ENCODE results near the gene PATL1.

- no peak for TF ChIP-seq TCF7L2 (IDR thresholded peaks at IDR 0.05; ENCODE audit: low read depth, low read length)
- TF ChIP-seq, protein P1, sequence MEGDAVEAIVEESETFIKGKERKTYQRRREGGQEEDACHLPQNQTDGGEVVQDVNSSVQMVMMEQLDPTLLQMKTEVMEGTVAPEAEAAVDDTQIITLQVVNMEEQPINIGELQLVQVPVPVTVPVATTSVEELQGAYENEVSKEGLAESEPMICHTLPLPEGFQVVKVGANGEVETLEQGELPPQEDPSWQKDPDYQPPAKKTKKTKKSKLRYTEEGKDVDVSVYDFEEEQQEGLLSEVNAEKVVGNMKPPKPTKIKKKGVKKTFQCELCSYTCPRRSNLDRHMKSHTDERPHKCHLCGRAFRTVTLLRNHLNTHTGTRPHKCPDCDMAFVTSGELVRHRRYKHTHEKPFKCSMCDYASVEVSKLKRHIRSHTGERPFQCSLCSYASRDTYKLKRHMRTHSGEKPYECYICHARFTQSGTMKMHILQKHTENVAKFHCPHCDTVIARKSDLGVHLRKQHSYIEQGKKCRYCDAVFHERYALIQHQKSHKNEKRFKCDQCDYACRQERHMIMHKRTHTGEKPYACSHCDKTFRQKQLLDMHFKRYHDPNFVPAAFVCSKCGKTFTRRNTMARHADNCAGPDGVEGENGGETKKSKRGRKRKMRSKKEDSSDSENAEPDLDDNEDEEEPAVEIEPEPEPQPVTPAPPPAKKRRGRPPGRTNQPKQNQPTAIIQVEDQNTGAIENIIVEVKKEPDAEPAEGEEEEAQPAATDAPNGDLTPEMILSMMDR (IDR thresholded peaks at IDR 0.05) = no peak
- no peak for TF ChIP-seq REST (IDR thresholded peaks at IDR 0.05; ENCODE audit: insufficient read depth in 1 of 2, low read depth in 2 of 2, low read length in 1 of 2)
Measured at GRCh38 chr11:59654893-59655292, 13.9 kb downstream of the PATL1 start.

All from Panc1 (cell line).